Adipose tissue (tissue), 3 donors: ENCODE data around the gene DOCK7. TPM values are rescaled to one million over a fixed set of nuclear protein-coding genes. Genes with fewer than 3 reads are reported as not detected.
"Not testable (repeated sequence)": the region's sequence is repeated elsewhere in the genome, so short reads cannot be mapped to it uniquely, and the experiment has no call there.

Experiments used
- H3K27ac ChIP-seq: one replicate; pipeline ENCODE4 v1.5.1; 2013; ENCODE audit warnings: low read depth, low read length
- WGBS, 3 donors: extraction: QIAGEN DNeasy Blood & Tissue Kit; methylation state at CpG; one replicate each; pipeline ENCODE4 v1.1.7; 2013; 5-methylcytosine and 5-hydroxymethylcytosine counted together
- polyA plus RNA-seq, 3 donors: library from polyadenylated mRNA; stranded (reverse); fragments of 200-250 nt; gene quantifications; one replicate each; pipeline ENCODE4 v1.2.3, GENCODE V29; 2013
- donor health status: healthy with polysubstance abuse.
- donor health status: Bipolar disorder and iron deficiency.
- donor health status: healthy.

DOCK7 gene
- polyA plus RNA-seq, 3 donors, result 4.7 to 18.0 (median 9.7) TPM

- H3K27ac ChIP-seq, result no peak overlapping the region
- WGBS, 3 donors, result 53 to 97% (median 59%) methylated on average over 1 of the region's 1 CpG
Observed at GRCh38 chr1:62628506-62628905, 59.7 kb downstream of the DOCK7 start.

- WGBS, 3 donors, result 62 to 89% (median 81%) methylated on average over 1 of the region's 1 CpG
- H3K27ac ChIP-seq, result no peak overlapping the region
Observed at GRCh38 chr1:62625415-62625814, 62.8 kb downstream of the DOCK7 start.

- 93 to 100% (median 97%) methylated on average over 1 of the region's 1 CpG for whole genome bisulfite sequencing, 3 donors
- no peak overlapping the region for H3K27ac ChIP-seq
Observed at GRCh38 chr1:62621907-62622306, 66.3 kb downstream of the DOCK7 start.

GRCh38 chr1:62613890-62614289, 74.3 kb downstream of the DOCK7 start:
- WGBS, 3 donors, result 74 to 98% (median 97%) methylated on average over 1 of the region's 1 CpG
- H3K27ac ChIP-seq, result no peak overlapping the region

- H3K27ac ChIP-seq, result no peak overlapping the region
- WGBS, 3 donors, result 81 to 89% (median 83%) methylated on average over 5 of the region's 5 CpGs
Observed at GRCh38 chr1:62613325-62613727, 74.9 kb downstream of the DOCK7 start.

GRCh38 chr1:62612770-62613169, 75.4 kb downstream of the DOCK7 start:
- 80 to 100% (median 93%) methylated on average over 2 of the region's 2 CpGs for WGBS, 3 donors
- H3K27ac ChIP-seq, result no peak overlapping the region

GRCh38 chr1:62610588-62610987, 77.6 kb downstream of the DOCK7 start:
- 100% methylated on average over 1 of the region's 1 CpG for WGBS, 3 donors
- H3K27ac ChIP-seq, result not testable (repeated sequence)

GRCh38 chr1:62608905-62609304, 79.3 kb downstream of the DOCK7 start:
- H3K27ac ChIP-seq, result no peak overlapping the region

- 95 to 98% (median 96%) methylated on average over 2 of the region's 2 CpGs for WGBS, 3 donors
- no peak overlapping the region for H3K27ac ChIP-seq
Observed at GRCh38 chr1:62601457-62601856, 86.7 kb downstream of the DOCK7 start.

GRCh38 chr1:62599044-62599443, 89.1 kb downstream of the DOCK7 start:
- 92 to 93% (median 92%) methylated on average over 5 of the region's 5 CpGs for WGBS, 3 donors
- no peak overlapping the region for H3K27ac ChIP-seq

- no peak within 1 kb of the TSS for H3K27ac ChIP-seq
- 28 to 95% (median 92%) methylated on average over 3 of the region's 3 CpGs for WGBS, 3 donors
Observed at GRCh38 chr1:62597281-62597680, 90.9 kb downstream of the DOCK7 start, which contains the start of gene ANGPTL3. TSS of gene ANGPTL3 (plus strand) at chr1:62597520. CDS start at chr1:62597567, 47 bp downstream.

GRCh38 chr1:62595647-62596046, 92.5 kb downstream of the DOCK7 start:
- no peak overlapping the region for H3K27ac ChIP-seq
- 83 to 93% (median 93%) methylated on average over 3 of the region's 3 CpGs for WGBS, 3 donors

GRCh38 chr1:62593825-62594394, 94.3 kb downstream of the DOCK7 start:
- WGBS, 3 donors, result 17 to 69% (median 51%) methylated on average over 2 of the region's 2 CpGs
- H3K27ac ChIP-seq, result no peak overlapping the region

- WGBS, 3 donors, result 97 to 100% (median 97%) methylated on average over 1 of the region's 1 CpG
- no peak overlapping the region for H3K27ac ChIP-seq
Observed at GRCh38 chr1:62590970-62591368, 97.2 kb downstream of the DOCK7 start.

GRCh38 chr1:62590255-62590969, 97.8 kb downstream of the DOCK7 start:
- H3K27ac ChIP-seq, result no peak overlapping the region
- WGBS, 3 donors, result 57 to 89% (median 89%) methylated on average over 4 of the region's 4 CpGs

- WGBS, 3 donors, result 88 to 90% (median 90%) methylated on average over 3 of the region's 3 CpGs
- H3K27ac ChIP-seq, result no peak overlapping the region
Observed at GRCh38 chr1:62589321-62589720, 98.9 kb downstream of the DOCK7 start.

- H3K27ac ChIP-seq, result no peak overlapping the region
Observed at GRCh38 chr1:62588000-62588399, 100.2 kb downstream of the DOCK7 start.

- H3K27ac ChIP-seq, result no peak overlapping the region
- 50 to 63% (median 53%) methylated on average over 1 of the region's 1 CpG for WGBS, 3 donors
Observed at GRCh38 chr1:62585469-62586155, 102.6 kb downstream of the DOCK7 start.

GRCh38 chr1:62573675-62574074, 114.5 kb downstream of the DOCK7 start:
- no peak overlapping the region for H3K27ac ChIP-seq
- whole genome bisulfite sequencing, 3 donors, result 38 to 47% (median 43%) methylated on average over 2 of the region's 2 CpGs

- no peak overlapping the region for H3K27ac ChIP-seq
Observed at GRCh38 chr1:62572476-62572875, 115.7 kb downstream of the DOCK7 start.
